GM21723 (cell line): ENCODE measurements around the gene SLC50A1.
"Not testable (repeated sequence)": the region's sequence is repeated elsewhere in the genome, so short reads cannot be mapped to it uniquely, and the experiment has no call there.

Experiments
- ATAC-seq: cut with Tn5 transposase; IDR thresholded peaks from one replicate; pipeline ENCODE4 v1.9.1; 2021; ENCODE audit warnings: mild to moderate bottlenecking, moderate library complexity; ENCODE audit not compliant: unreplicated experiment

SLC50A1 gene

DNA sequence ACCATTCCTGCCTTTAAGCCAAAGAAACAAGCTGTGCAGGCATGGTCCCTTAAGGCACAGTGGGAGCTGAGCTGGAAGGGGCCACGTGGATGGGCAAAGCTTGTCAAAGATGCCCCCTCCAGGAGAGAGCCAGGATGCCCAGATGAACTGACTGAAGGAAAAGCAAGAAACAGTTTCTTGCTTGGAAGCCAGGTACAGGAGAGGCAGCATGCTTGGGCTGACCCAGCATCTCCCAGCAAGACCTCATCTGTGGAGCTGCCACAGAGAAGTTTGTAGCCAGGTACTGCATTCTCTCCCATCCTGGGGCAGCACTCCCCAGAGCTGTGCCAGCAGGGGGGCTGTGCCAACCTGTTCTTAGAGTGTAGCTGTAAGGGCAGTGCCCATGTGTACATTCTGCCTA is 1.3 kb upstream of the SLC50A1 start:
- no peak for ATAC-seq

DNA sequence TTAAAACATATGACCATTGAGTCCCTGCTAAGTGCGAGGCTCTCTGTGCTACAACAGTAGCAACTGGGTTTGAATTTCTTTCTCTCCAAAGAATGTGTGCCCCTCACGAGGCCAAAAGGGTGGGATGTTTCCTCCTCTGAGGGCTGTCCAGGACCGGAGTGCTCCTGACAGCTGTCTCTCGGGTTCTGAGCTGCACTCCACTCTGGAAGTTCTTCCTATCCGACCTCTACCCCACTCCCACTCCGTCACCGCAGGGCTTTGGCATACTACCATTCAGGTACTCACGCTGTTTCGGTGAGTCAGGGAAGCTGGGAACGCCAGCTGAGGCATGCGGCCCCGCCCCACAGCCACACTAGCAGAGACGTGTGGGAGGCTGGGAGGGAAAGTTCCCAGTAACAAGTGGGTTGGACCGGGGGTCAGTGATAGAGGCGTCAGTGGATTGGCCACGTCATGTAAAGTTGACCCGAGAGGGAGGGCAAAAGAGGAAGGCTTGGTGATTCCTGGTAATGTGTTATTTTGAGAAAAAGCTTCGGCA is 705 bp upstream of the SLC50A1 start:
- no peak for ATAC-seq

DNA sequence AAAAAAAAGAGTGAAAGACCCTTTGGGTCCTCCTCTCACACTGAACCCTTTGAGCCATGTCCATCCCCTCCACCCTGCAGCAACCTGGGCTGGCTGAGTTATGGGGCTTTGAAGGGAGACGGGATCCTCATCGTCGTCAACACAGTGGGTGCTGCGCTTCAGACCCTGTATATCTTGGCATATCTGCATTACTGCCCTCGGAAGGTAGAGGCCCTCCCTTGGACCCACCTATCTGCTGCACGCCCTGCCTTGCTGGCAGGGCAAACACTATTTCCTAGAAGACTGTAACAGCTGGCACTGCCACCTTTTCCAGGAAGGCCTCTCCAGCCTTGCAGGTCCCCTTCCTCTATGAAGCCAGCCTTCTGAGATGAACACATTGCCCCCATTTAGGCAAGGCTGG is 1.1 kb downstream of the SLC50A1 start:
- no peak for ATAC-seq

DNA sequence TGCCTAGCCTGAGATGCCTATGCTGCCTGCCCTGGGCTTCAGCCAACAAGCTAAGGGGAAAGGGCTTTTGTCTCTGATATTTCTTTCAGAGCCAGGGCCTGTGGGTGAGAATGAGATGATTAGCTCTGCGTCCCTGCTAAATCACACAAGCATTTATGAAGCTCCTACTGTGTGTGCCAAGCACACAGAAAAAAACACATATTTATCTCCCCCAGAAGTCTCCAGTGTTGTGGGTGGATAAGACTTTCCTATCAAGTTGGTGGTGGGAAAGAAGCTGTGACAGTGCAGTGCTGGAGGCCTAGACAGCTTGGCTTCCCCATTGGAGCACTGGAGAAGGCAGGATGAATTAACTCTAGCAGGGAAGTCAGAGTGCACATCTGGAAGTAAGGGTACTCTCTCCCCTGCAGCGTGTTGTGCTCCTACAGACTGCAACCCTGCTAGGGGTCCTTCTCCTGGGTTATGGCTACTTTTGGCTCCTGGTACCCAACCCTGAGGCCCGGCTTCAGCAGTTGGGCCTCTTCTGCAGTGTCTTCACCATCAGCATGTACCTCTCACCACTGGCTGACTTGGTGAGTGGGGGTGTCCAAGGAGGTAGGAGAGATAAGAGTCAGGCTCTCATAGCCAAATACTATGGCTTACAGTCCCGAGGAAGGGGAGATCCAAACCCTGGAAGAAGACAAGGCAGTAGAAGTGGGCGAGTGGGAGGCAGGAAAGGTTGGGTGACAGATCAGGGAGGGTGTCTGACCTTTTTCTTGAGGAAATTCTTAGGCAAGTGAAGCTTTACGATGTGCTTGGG is 1.7 kb downstream of the SLC50A1 start:
- no peak for ATAC-seq

DNA sequence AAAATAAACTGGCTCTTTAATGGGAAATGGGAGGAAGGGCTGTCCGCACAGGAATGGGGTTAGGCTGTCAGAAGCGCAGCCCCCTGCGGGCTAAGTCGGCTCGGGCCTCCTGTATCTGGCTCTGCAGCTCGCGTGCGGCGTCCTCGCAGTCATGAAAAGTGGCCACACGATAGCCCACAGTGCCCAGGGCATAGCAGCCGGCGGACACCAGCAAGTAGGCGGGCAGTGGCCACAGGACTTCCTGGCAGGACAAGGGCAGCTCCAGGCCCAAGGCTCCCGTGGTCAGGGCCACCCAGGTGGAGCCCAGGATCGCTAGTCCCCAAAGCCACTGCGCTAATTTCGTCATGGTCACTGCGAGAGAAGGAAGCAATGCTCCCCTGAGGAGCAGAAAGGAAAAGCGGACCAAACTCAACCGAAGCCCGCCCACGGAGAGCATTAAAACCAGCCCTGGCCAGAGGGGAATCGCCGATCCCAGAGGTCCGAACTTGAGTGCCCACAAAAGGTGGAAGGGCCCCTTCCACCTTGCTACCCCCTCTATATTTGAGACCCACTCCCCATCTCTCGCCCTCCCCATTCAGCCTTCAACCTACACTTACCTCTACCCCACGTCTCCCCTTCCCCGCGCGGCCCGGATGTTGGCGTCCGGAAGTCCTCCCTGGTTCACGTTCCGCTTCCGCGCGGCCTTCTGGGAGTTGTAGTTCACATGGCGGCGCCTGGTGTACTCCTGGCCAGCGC is 4.4 kb downstream of the SLC50A1 start, which contains the start of gene DPM3:
Gene DPM3, minus strand, starts transcription at position 637 of the 735 bp plus-strand sequence. Its CDS starts 291 bp downstream, at position 346.
- peak; percentile 70 for ATAC-seq

DNA sequence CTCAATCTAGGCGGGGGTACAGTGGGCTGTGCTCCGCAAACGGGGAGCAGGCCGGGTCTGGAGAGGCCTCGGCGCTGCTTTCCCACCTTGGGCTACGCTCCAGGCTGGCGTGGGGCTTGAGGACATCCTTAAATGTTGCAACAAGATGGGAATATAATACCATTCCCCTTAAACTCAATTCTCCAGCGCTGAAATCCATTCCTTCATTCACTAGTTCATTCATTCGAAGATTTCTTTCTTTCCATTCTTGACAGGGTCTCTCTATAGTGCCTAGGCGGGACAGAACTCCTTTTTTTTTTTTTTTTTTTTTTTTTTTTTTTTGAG is 4.9 kb downstream of the SLC50A1 start:
- no peak for ATAC-seq

DNA sequence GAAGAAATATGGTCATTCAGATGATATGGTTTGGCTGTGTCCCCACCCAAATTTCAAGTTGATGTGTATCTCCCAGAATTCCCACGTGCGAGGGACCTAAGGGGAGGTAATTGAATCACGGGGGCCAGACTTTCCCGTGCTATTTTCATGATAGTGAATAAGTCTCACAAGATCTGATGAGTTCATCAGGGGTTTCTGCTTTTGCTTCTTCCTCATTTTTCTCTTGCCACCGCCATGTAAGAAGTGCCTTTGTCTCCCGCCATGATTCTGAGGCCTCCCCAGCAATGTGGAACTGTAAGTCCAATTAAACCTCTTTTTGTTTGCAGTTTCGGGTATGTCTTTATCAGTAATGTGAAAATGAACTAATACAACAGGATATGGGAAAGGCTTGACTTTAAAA is 6.1 kb downstream of the SLC50A1 start:
- no peak for ATAC-seq

DNA sequence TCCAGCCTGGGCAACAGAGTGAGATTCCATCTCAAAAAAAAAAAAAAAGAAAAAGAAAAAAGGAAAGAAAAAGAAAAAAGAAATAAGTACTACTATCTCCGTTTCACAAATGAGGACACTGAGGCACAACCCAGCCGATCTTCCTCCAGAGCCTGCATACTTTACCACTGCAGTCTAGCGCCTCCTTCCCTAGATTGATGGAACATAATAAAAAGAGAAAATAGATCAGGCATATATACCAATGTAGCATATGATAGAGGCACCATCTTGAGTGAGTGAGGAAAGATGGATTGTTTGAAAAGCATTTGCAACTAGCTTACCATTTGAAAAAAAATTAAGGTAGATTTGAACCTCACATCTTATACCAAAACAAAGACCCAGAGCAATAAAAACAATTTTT is 9.8 kb downstream of the SLC50A1 start:
- ATAC-seq: no peak

DNA sequence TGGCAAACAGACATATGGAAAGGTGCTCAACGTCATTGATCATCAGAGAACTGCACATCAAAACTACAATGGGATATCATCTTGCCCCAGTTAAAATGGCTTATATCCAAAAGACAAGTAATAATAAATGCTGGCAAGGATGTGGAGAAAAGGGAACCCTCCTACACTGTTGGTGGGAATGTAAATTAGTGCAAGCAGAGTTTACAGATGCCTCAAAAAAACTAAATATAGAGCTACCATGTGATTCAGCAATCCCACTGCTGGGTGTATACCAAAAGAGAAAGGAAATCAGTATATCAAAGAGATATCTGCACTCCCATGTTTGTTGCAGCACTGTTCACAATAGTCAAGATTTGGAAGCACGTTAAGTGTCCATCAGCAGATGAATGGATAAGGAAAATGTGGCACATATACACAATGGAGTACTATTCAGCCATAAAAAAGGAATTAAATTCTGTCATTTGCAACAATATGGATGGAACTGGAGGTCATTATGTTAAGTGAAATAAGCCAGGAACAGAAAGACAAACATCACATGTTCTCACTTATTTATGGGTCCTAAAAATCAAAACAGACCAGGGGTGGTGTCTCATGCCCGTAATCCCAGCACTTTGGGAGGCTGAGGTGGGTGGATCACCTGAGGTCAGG is 20.5 kb downstream of the SLC50A1 start:
- ATAC-seq: not testable (repeated sequence)

DNA sequence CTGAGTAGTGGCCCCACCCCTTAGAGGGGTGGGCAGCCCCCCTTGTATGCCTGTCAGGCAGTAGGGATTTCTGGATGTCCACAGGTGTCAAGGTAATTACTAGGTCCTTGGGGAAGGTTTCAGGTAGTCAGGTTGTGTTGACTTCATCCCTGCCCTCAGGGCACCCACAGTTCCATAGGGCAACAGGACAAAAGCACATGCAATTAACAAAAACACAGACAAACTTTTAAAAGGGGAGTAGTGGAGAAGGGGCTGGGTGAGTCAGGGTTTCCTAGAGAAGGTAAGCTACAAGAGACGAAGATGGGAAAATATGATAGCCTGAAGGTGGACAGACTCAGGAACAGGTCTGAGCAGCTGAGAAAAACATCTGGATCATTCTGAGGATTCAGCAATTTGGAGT is 23.3 kb downstream of the SLC50A1 start:
- ATAC-seq: no peak

DNA sequence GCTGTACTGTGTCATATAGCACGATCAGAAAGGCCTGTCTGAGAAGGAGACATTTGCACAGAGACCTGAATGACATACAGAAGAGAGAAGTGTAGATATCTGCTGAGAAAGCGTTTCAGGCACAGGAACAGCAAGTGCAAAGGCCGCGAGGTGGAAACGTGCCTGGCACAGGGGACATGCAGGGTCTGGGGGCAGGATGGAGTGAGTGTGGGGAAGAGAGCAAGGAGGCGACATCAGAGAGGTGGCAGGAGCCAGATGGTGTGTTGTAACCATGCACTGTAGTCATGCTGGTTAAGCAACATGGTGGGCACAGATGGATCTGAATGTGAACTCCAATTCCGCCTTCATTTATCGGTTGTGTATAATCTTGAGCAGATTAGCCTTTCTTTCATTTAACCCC is 24.5 kb downstream of the SLC50A1 start:
- ATAC-seq: no peak

DNA sequence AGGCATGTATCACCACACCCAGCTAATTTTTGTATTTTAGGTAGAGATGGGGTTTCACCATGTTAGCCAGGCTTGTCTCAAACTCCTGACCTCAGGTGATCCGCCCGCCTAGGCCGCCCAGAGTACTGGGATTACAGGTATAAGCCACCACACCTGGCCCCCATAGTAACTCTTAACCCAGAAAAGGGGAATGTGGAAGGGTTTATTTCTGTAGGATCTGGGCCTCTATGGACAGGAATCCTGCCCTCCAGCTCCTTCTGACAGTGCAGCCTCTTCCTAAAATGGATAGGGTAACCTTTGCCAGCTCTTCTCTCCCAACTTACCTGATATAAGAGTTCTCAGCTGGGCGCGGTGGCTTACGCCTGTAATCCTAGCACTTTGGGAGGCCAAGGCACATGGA is 27.0 kb downstream of the SLC50A1 start:
- ATAC-seq: not testable (repeated sequence)

DNA sequence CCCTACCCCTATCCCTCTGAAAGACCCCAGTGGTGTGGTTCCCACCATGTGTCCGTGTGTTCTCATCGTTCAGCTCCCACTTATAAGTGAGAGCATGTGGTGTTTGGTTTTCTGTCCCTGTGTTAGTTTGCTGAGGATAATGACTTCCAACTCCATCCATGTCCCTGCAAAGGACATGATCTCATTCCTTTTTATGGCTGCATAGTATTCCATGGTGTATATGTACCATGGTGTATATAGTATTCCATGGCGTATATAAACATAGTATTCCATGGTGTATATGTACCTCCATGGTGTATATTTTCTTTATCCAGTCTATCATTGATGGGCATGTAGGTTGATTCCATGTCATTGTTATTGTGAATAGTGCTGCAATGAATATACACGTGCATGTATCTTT is 28.1 kb downstream of the SLC50A1 start:
- not testable (repeated sequence) for ATAC-seq

DNA sequence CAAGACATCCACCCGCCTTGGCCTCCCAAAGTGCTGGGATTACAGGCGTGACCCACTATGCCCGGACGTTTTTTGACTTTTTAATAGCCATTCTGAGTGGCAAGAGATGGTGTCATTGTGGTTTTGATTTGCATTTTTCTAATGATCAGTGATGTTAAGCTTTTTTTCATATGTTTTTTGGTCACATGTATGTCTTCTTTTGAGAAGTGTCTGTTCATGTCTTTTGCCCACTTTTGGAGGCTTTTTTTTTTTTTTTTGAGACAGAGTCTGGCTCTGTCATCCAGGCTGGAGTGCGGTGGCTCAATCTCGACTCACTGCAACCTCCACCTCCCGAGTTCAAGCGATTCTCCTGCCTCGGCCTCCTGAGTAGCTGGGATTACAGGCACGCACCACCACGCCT is 29.0 kb downstream of the SLC50A1 start:
- ATAC-seq: not testable (repeated sequence)

DNA sequence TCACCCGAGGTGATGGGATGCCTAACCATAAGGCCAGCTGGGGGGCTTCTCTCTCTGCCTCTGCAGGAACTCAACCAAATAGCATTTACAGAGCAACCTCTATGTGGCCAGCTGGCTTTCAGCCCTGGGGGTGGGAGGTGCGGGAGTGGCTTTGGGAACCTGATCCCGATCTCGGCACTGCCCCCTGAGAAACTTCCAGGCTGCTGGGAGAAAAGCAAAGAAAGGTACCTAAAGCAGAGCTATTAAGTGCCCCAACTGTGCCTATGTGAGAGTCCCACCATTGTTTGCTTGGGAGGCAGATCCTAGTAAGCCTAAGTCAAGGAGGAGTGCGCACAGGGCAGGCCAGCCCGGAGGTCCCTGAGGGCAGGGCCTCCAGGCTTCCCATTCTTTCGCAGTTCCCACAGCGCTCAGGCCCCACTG is 30.4 kb downstream of the SLC50A1 start:
- ATAC-seq: no peak

DNA sequence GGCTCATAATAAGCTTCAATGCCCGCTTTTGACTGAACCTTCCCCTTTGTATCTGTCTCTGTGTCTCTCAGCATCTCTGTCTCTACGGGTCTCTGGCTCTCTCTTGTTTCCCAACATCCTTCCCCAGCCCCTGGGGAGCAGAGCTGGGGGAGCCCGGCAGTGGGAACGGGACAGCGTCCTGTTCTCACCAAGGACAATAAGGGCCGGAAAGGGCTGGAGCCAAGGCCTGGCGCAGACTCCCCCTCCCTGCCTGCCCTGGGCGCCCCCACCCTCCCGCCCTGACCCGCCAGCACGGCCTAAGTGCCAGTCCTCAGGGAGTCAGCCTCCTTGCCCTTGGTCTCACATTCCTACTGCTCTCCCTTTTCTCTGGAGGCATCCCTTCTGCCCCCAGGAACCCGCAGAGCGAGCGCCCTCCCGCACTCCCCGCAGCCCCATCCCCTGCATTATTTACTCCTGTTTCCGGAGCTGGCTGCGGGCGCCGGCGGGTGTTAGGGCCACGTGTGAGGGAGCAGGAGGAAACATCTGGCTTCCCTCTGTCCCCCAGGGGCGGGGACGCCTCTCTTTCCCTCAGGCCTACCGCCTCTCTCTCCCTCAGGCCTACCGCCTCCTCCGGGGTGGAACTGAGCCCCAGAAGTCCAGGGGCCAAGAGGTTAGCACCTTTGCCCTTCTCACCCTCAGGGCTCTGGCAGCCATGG is 31.0 kb downstream of the SLC50A1 start:
- ATAC-seq: no peak

DNA sequence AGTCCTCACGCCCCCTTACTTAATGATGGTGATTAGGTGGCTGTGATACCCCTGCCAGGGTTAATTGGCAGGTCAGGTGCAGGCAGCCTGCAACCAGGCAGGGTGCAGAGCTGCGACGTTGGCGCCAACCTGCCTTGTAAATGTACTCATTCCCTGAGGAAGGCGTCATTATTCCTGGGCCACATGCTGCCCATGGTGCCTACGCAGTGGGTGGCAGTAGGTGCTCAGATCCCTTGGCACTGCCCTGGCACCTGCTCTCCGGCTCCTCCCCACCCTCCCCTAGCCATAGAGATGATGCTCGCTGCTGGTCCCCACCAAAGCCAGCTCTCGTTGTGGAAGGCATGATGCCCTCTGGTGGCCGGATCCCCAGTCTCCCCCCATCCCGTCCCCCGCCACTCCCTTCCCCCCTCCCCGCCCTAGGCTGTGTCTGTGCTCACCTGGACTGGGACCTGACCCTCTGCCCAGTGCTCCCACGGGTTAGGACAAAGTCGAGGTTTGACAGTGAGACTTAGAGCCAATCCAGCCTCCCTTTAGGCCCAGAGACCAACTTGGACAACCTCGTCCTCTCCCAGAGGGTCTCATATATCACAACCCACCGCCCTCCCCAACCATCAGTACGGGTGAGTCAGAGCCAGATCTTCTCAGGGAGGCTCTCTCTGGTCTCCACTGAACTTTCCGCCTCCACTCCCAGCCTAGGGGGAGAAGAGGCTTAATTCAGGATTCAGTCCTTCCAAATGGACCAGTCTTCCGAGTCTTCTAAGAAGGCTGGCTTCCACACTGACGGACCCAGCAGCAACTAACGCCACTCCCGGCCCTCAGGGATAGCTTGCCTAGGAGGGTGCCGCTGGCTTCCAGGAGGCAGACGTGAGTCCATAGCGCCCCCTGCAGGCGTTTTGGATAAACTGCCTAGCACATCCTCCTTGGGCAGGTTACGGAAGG is 31.8 kb downstream of the SLC50A1 start:
- no peak for ATAC-seq

DNA sequence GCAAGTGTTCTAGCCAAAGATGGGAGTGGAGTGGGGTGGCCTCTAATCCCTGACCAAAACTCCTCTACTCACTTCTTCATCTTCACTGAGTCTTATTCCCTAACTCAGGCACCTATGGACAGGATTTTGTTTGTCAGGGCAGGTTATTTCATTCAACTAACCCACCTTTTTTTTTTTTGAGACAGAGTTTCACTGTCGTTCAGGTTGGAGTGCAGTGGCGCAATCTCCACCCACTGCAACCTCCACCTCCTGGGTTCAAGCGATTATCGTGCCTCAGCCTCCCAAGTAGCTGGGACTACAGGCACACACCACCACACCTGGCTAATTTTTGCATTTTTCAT is 32.4 kb downstream of the SLC50A1 start:
- not testable (repeated sequence) for ATAC-seq

DNA sequence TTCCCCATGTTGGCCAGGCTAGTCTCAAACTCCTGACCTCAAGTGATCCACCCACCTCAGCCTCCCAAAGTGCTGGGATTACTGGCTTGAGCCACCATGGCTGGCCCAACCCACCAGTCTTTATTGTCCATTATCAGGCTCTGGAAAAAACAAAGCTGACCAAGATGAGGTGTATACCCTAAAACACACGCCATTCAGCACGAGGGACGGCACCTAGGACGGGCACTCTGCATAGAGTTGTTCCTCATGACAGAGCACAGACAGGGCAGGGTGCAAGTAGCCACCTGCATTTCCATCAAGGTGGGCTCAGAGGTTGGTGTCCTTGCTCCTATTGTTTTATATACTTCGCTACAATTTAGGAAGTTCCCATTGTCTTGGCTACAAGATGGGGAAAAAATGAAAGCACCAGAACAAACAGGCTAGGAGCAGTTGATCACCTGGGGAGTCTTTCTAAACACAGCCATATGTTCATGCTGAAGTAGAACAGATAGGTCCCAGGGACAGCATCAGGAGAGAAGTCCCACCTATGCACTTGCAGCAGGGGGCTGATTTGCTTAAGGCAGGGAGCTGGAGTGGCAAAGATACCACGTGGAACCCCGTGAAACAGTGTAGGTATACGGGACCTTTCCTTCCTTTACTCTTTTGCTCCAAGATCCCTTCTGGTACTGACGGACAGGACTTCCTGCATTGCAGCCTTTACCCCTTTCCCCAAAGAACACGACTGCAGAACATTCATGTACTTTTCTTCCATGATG is 33.0 kb downstream of the SLC50A1 start:
- no peak for ATAC-seq
